CD4-positive, alpha-beta T cell treated with Interleukin-6 for 4 hours (primary cell): ENCODE measurements around the gene HADHB.
"Not testable (repeated sequence)": the region's sequence is repeated elsewhere in the genome, so short reads cannot be mapped to it uniquely, and the experiment has no call there.

ENCODE experiments used
- DNase-seq: peaks from one replicate; pipeline ENCODE4 v3.0.0-alpha.2; 2020; ENCODE audit warnings: mixed read lengths

HADHB gene

DNA sequence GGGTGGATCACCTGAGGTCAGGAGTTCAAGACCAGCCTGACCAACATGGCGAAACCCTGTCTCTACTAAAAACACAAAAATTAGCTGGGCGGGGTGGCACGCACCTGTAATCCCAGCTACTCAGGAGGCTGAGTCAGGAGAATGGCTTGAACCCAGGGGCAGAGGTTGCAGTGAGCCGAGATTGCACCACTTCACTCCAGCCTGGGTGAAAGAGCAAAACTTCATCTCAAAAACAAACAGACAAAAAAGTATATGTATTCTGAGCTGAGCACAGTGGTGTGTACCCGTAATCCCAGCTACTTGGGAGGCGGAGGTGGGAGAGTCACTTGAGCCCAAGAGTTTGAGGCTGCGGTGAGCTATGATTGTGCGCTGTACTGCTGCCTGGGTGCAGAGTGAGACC is 86.6 kb downstream of the HADHB start:
- not testable (repeated sequence) for DNase-seq

- no peak for DNase-seq
These were observed 88.6 kb downstream of the HADHB start for GRCh38 chr2:26333293-26333692.

DNA sequence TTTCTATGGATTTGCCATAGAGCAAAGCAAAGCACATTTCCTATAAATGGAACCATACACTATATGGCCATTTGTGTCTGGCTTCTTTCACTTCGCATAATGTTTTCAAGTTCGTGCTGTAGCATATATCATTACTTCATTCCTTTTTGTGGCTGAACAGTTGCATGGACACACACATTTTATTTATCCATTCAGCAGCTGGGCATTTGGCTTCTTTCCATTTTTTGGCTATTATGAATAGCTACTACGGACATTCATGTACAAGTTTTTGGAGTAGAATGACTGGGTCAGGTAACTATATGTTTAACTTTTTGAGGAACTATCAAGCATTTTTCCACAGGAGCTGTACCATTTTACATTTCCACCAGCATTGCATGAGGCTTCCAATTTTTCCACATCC is 90.5 kb downstream of the HADHB start:
- no peak for DNase-seq

GRCh38 chr2:26336719-26337118 is 92.0 kb downstream of the HADHB start:
- no peak for DNase-seq

DNA sequence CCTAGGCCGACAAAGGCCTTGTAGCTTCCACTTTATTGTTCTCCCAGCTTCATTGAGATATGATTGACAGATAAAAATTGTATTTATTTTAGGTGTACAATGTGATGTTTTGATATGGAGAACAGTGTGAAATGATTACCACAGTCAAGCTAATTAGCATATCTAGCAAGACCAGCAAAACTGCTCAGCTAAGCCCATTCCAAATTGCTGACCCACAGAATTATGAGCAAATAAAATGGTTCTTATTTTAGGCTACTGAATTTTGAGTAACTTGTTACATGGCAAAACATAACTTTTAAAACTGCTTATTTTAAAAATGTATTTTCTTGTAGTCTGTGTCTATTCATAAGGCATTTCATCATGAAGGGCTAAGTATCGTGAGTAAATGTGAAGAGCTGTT is 92.6 kb downstream of the HADHB start:
- no peak for DNase-seq
